GM12878 (cell line): ENCODE measurements around the gene SGMS1. TPM values are rescaled to one million over a fixed set of nuclear protein-coding genes. Genes with fewer than 3 reads are reported as not detected.

Experiments
- ATAC-seq: fragments of 200-7000 bp; cut with Tn5 transposase; 3 replicates; pipeline ENCODE4 v1.9.1; 2020; ENCODE audit warnings: mild to moderate bottlenecking, moderate library complexity
- BruUV-seq: library from RNA; stranded (reverse); fragments of 400-500 nt; replicated peaks from 2 replicates; lab custom pipeline; 2021; lab: Mats Ljungman, UMichigan
- CTCF ChIA-PET: fragments of 300-600 bp; sonication (Branson Sonifier 250); formaldehyde crosslinking; extraction: SDS; loops from one replicate; lab custom pipeline; 2021; ENCODE audit warnings: inconsistent platforms; lab: Yijun Ruan, JAX
- POLR2A ChIA-PET: fragments of 350-600 bp; formaldehyde crosslinking; extraction: SDS; loops from one replicate; lab custom pipeline; 2021; ENCODE audit warnings: inconsistent platforms; lab: Charles Lee
- RAD21 ChIA-PET: fragments of 300-600 bp; sonication (Branson Sonifier 250); formaldehyde crosslinking; loops from one replicate; lab custom pipeline; 2023; ENCODE audit warnings: antibody characterized with exemption; ENCODE audit not compliant: unreplicated experiment; lab: Charles Lee
- SMC1A ChIA-PET: fragments of 300-600 bp; sonication (Branson Sonifier 250); formaldehyde crosslinking; loops from one replicate; lab custom pipeline; 2023; ENCODE audit not compliant: unreplicated experiment, uncharacterized antibody; lab: Charles Lee
- DNase-seq: peaks from one replicate; pipeline ENCODE4 v3.0.0-alpha.2; 2011; ENCODE audit warnings: low read depth, low spot score
- FAIRE-seq: peaks from 3 replicates; lab custom pipeline; 2011; peaks lifted over from hg19 to GRCh38; lab: Jason Lieb, UNC
- H2AFZ ChIP-seq: 2 replicates; pipeline ENCODE4 v1.6.0; 2011; ENCODE audit warnings: low read depth, low read length, control low read depth; ENCODE audit not compliant: control insufficient read depth
- H3K27ac ChIP-seq: 2 replicates; pipeline ENCODE4 v1.5.1; 2011; ENCODE audit warnings: control low read depth; ENCODE audit not compliant: control insufficient read depth, insufficient read depth
- H3K27me3 ChIP-seq, 2 experiments: replicated peaks in 1 of 2; 2 replicates each; pipeline versions ENCODE4 v1.6.0 to v1.6.1; 2011; ENCODE audit warnings: low read length in 1 of 2; ENCODE audit not compliant: control insufficient read depth in 2 of 2, insufficient read depth in 2 of 2
- H3K36me3 ChIP-seq, 2 experiments: 2 replicates each; pipeline ENCODE4 v1.5.1; 2011; ENCODE audit warnings: low read length in 1 of 2; ENCODE audit not compliant: control insufficient read depth in 2 of 2, insufficient read depth in 2 of 2
- H3K4me1 ChIP-seq: 2 replicates; pipeline ENCODE4 v1.6.1; 2011; ENCODE audit warnings: mild to moderate bottlenecking, low read length, moderate library complexity, mixed read lengths; ENCODE audit not compliant: control insufficient read depth, insufficient read depth
- H3K4me2 ChIP-seq: 2 replicates; pipeline ENCODE4 v1.6.0; 2011; ENCODE audit warnings: control low read depth; ENCODE audit not compliant: control insufficient read depth, insufficient read depth
- H3K4me3 ChIP-seq: fragments of 200-600 bp; sonication (generic); 2 replicates; pipeline ENCODE4 v1.5.1; 2016
- H3K79me2 ChIP-seq: 2 replicates; pipeline ENCODE4 v1.6.0; 2011; ENCODE audit warnings: low read length; ENCODE audit not compliant: control insufficient read depth, insufficient read depth
- H3K9ac ChIP-seq: 2 replicates; pipeline ENCODE4 v1.8.0; 2011; ENCODE audit warnings: low read length, control low read depth, mixed read lengths; ENCODE audit not compliant: control insufficient read depth, insufficient read depth
- H3K9me3 ChIP-seq: replicated peaks from 3 replicates; pipeline ENCODE4 v1.5.1; 2011; ENCODE audit warnings: mild to moderate bottlenecking, low read length; ENCODE audit not compliant: control insufficient read depth, insufficient read depth
- H4K20me1 ChIP-seq: 2 replicates; pipeline ENCODE4 v1.6.0; 2011; ENCODE audit not compliant: control insufficient read depth, insufficient read depth
- BMI1 ChIP-seq: fragments of 450-650 bp; IDR thresholded peaks from 2 replicates; pipeline ENCODE4 v1.6.1; 2016; ENCODE audit warnings: mild to moderate bottlenecking, moderate library complexity, borderline replicate concordance
- KDM1A ChIP-seq: fragments of 200-600 bp; sonication (generic); IDR thresholded peaks from 2 replicates; pipeline ENCODE4 v1.6.1; 2016; ENCODE audit warnings: borderline replicate concordance
- RCOR1 ChIP-seq: conservative IDR thresholded peaks from 2 replicates; pipeline ENCODE4 v1.6.1; 2012; ENCODE audit warnings: low read depth, low read length, improper control_type of control experiment
- ZNF207 ChIP-seq: fragments of 450-650 bp; IDR thresholded peaks from 2 replicates; pipeline ENCODE4 v1.6.1; 2014; ENCODE audit warnings: antibody characterized with exemption, mild to moderate bottlenecking, borderline replicate concordance
- ZZZ3 ChIP-seq: IDR thresholded peaks from 2 replicates; pipeline ENCODE4 v1.6.1; 2011; ENCODE audit warnings: low read depth; ENCODE audit not compliant: control insufficient read depth, insufficient read length
- WGBS: methylation state at CpG from one replicate; pipeline ENCODE4 v1.1.6; 2016; ENCODE audit warnings: low lambda C conversion rate; ENCODE audit not compliant: insufficient replicate concordance, insufficient coverage; ENCODE audit errors: missing lambda C conversion rate; 5-methylcytosine and 5-hydroxymethylcytosine counted together
- in situ Hi-C: fragments of 300-500 bp; cut with MboI; formaldehyde crosslinking; loops from 9 replicates; pipeline ENCODE4 v1.14.3; 2018; ENCODE audit warnings: mixed read lengths
- intact Hi-C: fragments of 100-400 bp; cut with micrococcal nuclease; formaldehyde crosslinking; loops from one replicate; pipeline ENCODE4 v1.14.2; 2022; ENCODE audit not compliant: unreplicated experiment
- polyA plus RNA-seq, 11 experiments: library from polyadenylated mRNA; depleted of rRNA in 4 of 11; unstranded in 6 of 11; stranded (reverse) in 5 of 11; fragments of >200 nt; fragmentation: Nextera tagmentation in 4 of 11; fragmentation: Illumina TruSeq in 1 of 11; extraction: Ambion mirVana in 4 of 11; extraction: Trizol in 1 of 11; gene quantifications; 1 replicate in 1 of 11; 2 replicates in 10 of 11; pipeline versions ENCODE4 v1.2.1 to v1.2.3, GENCODE V29; 2011 to 2016; ENCODE audit warnings: inconsistent platforms in 2 of 11, missing spikeins in 2 of 11, low read depth in 1 of 11
- total RNA-seq, 4 experiments: library from RNA; depleted of rRNA in 3 of 4; stranded (reverse); fragments of >200 nt in 3 of 4; fragmentation: Illumina TruSeq in 1 of 4; extraction: Trizol in 1 of 4; gene quantifications; 2 replicates each; pipeline versions ENCODE4 v1.2.1 to v1.2.3, GENCODE V29; 2013 to 2021
- TF ChIP-seq, protein P1 (sequence below): fragments of 150-350 bp; IDR thresholded peaks from 2 replicates; pipeline ENCODE4 v1.6.1; 2016; ENCODE audit warnings: low read depth, low read length
- TF ChIP-seq, protein P2 (sequence below): fragments of 450-650 bp; IDR thresholded peaks from 2 replicates; pipeline ENCODE4 v1.6.1; 2018; ENCODE audit warnings: borderline replicate concordance, mild to moderate bottlenecking; ENCODE audit not compliant: partially characterized antibody
- TF ChIP-seq, protein P3 (sequence below): fragments of 450-650 bp; IDR thresholded peaks from 2 replicates; pipeline ENCODE4 v1.6.1; 2017; ENCODE audit warnings: mild to moderate bottlenecking, moderate library complexity
- TF ChIP-seq, protein P4 (sequence below): IDR thresholded peaks from 2 replicates; pipeline ENCODE4 v1.6.1; 2011; ENCODE audit warnings: low read depth, mild to moderate bottlenecking, low read length, moderate library complexity, borderline replicate concordance; ENCODE audit errors: extremely low read depth

Gene SGMS1
- total and polyA plus RNA-seq, 10 of the 15 experiments (the other 5 are each of a cell fraction or from before 2014, with no cell fraction given) = 1.4 to 14.5 (median 4.9) TPM

DNA sequence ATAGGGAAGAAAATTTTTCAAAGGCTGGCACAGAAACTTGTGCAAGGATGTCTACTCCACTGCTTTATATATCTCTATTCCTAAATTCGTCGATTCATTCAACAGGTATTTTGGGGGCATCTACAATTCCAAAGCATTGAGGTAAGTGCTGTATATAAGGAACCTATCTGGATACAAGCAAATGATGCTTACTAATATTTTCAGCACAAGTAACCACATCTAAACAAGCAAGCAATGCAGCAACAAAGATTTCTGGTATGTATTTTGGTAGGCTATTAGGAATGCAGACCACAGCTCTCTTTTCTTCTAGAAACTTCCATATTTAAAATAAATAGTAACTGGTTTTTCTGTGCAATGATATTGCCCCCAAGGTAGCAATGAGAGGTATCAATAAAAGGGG, 183.9 kb downstream of the SGMS1 start:
- Histone ChIP-seq H3K4me3 (no peak overlapping the region), H3K9ac (no peak overlapping the region), H3K79me2 (no peaks in the 10 kb centered on the region)
- TF ChIP-seq ZZZ3 (no peak), RCOR1 (no peak), BMI1 (no peak), KDM1A (no peak), ZNF207 (no peak)
- TF ChIP-seq, protein P1, sequence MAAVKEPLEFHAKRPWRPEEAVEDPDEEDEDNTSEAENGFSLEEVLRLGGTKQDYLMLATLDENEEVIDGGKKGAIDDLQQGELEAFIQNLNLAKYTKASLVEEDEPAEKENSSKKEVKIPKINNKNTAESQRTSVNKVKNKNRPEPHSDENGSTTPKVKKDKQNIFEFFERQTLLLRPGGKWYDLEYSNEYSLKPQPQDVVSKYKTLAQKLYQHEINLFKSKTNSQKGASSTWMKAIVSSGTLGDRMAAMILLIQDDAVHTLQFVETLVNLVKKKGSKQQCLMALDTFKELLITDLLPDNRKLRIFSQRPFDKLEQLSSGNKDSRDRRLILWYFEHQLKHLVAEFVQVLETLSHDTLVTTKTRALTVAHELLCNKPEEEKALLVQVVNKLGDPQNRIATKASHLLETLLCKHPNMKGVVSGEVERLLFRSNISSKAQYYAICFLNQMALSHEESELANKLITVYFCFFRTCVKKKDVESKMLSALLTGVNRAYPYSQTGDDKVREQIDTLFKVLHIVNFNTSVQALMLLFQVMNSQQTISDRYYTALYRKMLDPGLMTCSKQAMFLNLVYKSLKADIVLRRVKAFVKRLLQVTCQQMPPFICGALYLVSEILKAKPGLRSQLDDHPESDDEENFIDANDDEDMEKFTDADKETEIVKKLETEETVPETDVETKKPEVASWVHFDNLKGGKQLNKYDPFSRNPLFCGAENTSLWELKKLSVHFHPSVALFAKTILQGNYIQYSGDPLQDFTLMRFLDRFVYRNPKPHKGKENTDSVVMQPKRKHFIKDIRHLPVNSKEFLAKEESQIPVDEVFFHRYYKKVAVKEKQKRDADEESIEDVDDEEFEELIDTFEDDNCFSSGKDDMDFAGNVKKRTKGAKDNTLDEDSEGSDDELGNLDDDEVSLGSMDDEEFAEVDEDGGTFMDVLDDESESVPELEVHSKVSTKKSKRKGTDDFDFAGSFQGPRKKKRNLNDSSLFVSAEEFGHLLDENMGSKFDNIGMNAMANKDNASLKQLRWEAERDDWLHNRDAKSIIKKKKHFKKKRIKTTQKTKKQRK = no peak
- TF ChIP-seq, protein P2, sequence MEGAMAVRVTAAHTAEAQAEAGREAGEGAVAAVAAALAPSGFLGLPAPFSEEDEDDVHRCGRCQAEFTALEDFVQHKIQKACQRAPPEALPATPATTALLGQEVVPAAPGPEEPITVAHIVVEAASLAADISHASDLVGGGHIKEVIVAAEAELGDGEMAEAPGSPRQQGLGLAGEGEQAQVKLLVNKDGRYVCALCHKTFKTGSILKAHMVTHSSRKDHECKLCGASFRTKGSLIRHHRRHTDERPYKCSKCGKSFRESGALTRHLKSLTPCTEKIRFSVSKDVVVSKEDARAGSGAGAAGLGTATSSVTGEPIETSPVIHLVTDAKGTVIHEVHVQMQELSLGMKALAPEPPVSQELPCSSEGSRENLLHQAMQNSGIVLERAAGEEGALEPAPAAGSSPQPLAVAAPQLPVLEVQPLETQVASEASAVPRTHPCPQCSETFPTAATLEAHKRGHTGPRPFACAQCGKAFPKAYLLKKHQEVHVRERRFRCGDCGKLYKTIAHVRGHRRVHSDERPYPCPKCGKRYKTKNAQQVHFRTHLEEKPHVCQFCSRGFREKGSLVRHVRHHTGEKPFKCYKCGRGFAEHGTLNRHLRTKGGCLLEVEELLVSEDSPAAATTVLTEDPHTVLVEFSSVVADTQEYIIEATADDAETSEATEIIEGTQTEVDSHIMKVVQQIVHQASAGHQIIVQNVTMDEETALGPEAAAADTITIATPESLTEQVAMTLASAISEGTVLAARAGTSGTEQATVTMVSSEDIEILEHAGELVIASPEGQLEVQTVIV = no peak
- TF ChIP-seq, protein P3, sequence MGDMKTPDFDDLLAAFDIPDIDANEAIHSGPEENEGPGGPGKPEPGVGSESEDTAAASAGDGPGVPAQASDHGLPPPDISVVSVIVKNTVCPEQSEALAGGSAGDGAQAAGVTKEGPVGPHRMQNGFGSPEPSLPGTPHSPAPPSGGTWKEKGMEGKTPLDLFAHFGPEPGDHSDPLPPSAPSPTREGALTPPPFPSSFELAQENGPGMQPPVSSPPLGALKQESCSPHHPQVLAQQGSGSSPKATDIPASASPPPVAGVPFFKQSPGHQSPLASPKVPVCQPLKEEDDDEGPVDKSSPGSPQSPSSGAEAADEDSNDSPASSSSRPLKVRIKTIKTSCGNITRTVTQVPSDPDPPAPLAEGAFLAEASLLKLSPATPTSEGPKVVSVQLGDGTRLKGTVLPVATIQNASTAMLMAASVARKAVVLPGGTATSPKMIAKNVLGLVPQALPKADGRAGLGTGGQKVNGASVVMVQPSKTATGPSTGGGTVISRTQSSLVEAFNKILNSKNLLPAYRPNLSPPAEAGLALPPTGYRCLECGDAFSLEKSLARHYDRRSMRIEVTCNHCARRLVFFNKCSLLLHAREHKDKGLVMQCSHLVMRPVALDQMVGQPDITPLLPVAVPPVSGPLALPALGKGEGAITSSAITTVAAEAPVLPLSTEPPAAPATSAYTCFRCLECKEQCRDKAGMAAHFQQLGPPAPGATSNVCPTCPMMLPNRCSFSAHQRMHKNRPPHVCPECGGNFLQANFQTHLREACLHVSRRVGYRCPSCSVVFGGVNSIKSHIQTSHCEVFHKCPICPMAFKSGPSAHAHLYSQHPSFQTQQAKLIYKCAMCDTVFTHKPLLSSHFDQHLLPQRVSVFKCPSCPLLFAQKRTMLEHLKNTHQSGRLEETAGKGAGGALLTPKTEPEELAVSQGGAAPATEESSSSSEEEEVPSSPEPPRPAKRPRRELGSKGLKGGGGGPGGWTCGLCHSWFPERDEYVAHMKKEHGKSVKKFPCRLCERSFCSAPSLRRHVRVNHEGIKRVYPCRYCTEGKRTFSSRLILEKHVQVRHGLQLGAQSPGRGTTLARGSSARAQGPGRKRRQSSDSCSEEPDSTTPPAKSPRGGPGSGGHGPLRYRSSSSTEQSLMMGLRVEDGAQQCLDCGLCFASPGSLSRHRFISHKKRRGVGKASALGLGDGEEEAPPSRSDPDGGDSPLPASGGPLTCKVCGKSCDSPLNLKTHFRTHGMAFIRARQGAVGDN = no peak
- TF ChIP-seq, protein P4, sequence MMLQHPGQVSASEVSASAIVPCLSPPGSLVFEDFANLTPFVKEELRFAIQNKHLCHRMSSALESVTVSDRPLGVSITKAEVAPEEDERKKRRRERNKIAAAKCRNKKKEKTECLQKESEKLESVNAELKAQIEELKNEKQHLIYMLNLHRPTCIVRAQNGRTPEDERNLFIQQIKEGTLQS = no peak
- TF ChIP-seq, all 136 proteins: peak for 0
- BruUV-seq = no TSS peak
- ChIA-PET CTCF (interaction anchor here (1.0 to 1.6 kb wide), 4 partner anchors 8 to 72 kb away, joined by 3 to 5 read pairs (median 3); no protein-coding TSS in a partner anchor), SMC1A (interaction anchor here (1.0 to 3.9 kb wide), 11 partner anchors 9 to 104 kb away, joined by 3 to 18 read pairs (median 4); no protein-coding TSS in a partner anchor), RAD21 (interaction anchor here (1.6 kb wide), 1 partner anchor 182 kb away, joined by 3 read pairs; no protein-coding TSS in a partner anchor), POLR2A (interaction anchor here (1.0 to 1.6 kb wide), 2 partner anchors 15 to 114 kb away, joined by 3 to 6 read pairs; no protein-coding TSS in a partner anchor)
- DNase-seq (no peak), ATAC-seq (no peak), FAIRE-seq (no peak)
- intact Hi-C loops = no loop called here
- WGBS = 100% methylated on average over 2 of the region's 2 CpGs
- Histone ChIP-seq H3K4me1 (peaks cover 6% of the 10 kb centered on the region), H3K27me3 (no peaks in the 10 kb centered on the region), H3K4me2 (no peak overlapping the region), H3K36me3 (no peaks in the 10 kb centered on the region), H4K20me1 (no peaks in the 10 kb centered on the region), H3K27ac (no peak overlapping the region), H3K9me3 (no peaks in the 10 kb centered on the region; the same call in 1 of the 3 replicates), H2AFZ (no peak overlapping the region)
- in situ Hi-C loops = no loop called here
